Heart right ventricle (tissue), 16 donors: Measurements from ENCODE around the gene ITPR3. TPM values are rescaled to one million over a fixed set of nuclear protein-coding genes. Genes with fewer than 3 reads are reported as not detected.

Experiments
- ATAC-seq, 8 donors: fragments of 200-7000 bp; cut with Tn5 transposase; one replicate each; pipeline ENCODE4 v1.9.1; 2020; ENCODE audit warnings: mild to moderate bottlenecking in 8 of 8, moderate library complexity in 8 of 8, moderate number of reproducible peaks in 1 of 8
- DNase-seq, 2 donors: peaks; one replicate each; pipeline ENCODE4 v3.0.0-alpha.2; 2020
- H3K27ac ChIP-seq, 10 donors: fragments of 200-600 bp; sonication (generic) in 2 of 10; one replicate each; pipeline versions ENCODE4 v1.5.0 to v1.8.0; 2020 to 2022; ENCODE audit warnings: mild to moderate bottlenecking in 3 of 10
- H3K27me3 ChIP-seq, 7 donors: fragments of 200-600 bp; one replicate each; pipeline ENCODE4 v1.8.0; 2021 to 2022; ENCODE audit warnings: mild to moderate bottlenecking in 2 of 7
- H3K36me3 ChIP-seq, 9 donors: fragments of 200-600 bp; sonication (generic) in 1 of 9; one replicate each; pipeline versions ENCODE4 v1.5.0 to v1.8.0; 2020 to 2022; ENCODE audit warnings: mild to moderate bottlenecking in 2 of 9
- H3K4me1 ChIP-seq, 9 donors: fragments of 200-600 bp; sonication (generic) in 1 of 9; one replicate each; pipeline versions ENCODE4 v1.5.0 to v1.8.0; 2020 to 2022; ENCODE audit warnings: mild to moderate bottlenecking in 4 of 9
- H3K4me3 ChIP-seq, 10 donors: fragments of 200-600 bp; sonication (generic) in 2 of 10; one replicate each; pipeline versions ENCODE4 v1.5.0 to v1.8.0; 2020 to 2022; ENCODE audit warnings: mild to moderate bottlenecking in 7 of 10, moderate library complexity in 2 of 10
- H3K9me3 ChIP-seq, 11 donors: fragments of 200-600 bp in 10 of 11; sonication (generic) in 2 of 11; one replicate each; pipeline versions ENCODE4 v1.5.0 to v1.8.0; 2013 to 2022; ENCODE audit warnings: mild to moderate bottlenecking in 2 of 11, control low read depth in 1 of 11, moderate library complexity in 1 of 11
- WGBS, 2 donors: extraction: QIAGEN DNeasy Blood & Tissue Kit; methylation state at CpG; one replicate each; pipeline ENCODE4 v1.1.7; 2013; ENCODE audit warnings: inconsistent platforms in 1 of 2; 5-methylcytosine and 5-hydroxymethylcytosine counted together
- intact Hi-C, 10 donors: fragments of 100-400 bp; cut with DNase I; formaldehyde crosslinking; loops; one replicate each; pipeline versions ENCODE4 v1.11.1 to v1.14.2; 2022
- polyA plus RNA-seq, 2 donors: library from polyadenylated mRNA; stranded (reverse); fragments of 200-250 nt; gene quantifications; one replicate each; pipeline ENCODE4 v1.2.3, GENCODE V29; 2013
- total RNA-seq, 10 donors: library from RNA; stranded (reverse); fragmentation: NEBNext Ultra II Directional in 3 of 10; extraction: Animal tissue kit (Norgen Biotek cat#: 25700) in 3 of 10; gene quantifications; one replicate each; pipeline versions ENCODE4 v1.2.1 to v1.2.4, GENCODE V29; 2021 to 2023
- TF ChIP-seq, protein P1 (sequence below), 9 donors: fragments of 200-600 bp; sonication (generic) in 2 of 9; IDR thresholded peaks; one replicate each; pipeline versions ENCODE4 v1.5.0 to v1.8.0; 2021 to 2022; ENCODE audit warnings: antibody characterized with exemption in 9 of 9, mild to moderate bottlenecking in 5 of 9, moderate library complexity in 1 of 9
- donor health status: Arrhythmogenic right ventricular cardiomyopathy.
- donor health status: ischemic (EF 13 %, LVEDD 7.1; RV severe dilation, severe dysfunction).
- donor health status: healthy with polysubstance abuse.
- donor health status: DM: no; HTN: yes; CAD: no.
- donor health status: DM: no; HTN: no; CAD: no.
- donor health status: ischemic (EF 25% LVEDD 6.9; RV normal size, moderate dysfunction).
- donor health status: ischemic (EF 25% LVEDD 5.7; RV mildly dilated, moderate dysfunction).
- donor health status: healthy.
- donor health status: DM: yes; HTN: yes; CAD: no.
- donor health status: Ischemic cardiomyopathy.
- donor health status: ischemic (EF 35%, LVEDD 5.7; RV mildly dilated, moderate dysfunction).
- donor health status: nonischemic (EF 11% LVEDD 7.7; RV severe dilation, severe dysfunction).
- donor health status: DM: yes; HTN: yes; CAD: no.
- donor health status: PGD.
- donor health status: ischemic (EF 29% LVEDD 5.4; RV normal size, mild dysfunction).
- donor health status: nonischemic (EF 23%, LVEDD 6.1; RV moderate dilation, normal function).

ITPR3 gene
- total and polyA plus RNA-seq, 12 donors, result 3.2 to 16.7 (median 6.0) TPM

- H3K9me3 ChIP-seq, result no peaks in the 10 kb centered on the region
- no peaks in the 10 kb centered on the region for H3K4me1 ChIP-seq
- peaks cover 0 to 98% (median 17%) of the 10 kb centered on the region in 9 donors for H3K36me3 ChIP-seq
- TF ChIP-seq, protein P1, sequence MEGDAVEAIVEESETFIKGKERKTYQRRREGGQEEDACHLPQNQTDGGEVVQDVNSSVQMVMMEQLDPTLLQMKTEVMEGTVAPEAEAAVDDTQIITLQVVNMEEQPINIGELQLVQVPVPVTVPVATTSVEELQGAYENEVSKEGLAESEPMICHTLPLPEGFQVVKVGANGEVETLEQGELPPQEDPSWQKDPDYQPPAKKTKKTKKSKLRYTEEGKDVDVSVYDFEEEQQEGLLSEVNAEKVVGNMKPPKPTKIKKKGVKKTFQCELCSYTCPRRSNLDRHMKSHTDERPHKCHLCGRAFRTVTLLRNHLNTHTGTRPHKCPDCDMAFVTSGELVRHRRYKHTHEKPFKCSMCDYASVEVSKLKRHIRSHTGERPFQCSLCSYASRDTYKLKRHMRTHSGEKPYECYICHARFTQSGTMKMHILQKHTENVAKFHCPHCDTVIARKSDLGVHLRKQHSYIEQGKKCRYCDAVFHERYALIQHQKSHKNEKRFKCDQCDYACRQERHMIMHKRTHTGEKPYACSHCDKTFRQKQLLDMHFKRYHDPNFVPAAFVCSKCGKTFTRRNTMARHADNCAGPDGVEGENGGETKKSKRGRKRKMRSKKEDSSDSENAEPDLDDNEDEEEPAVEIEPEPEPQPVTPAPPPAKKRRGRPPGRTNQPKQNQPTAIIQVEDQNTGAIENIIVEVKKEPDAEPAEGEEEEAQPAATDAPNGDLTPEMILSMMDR (IDR thresholded peaks at IDR 0.05), result no peak
- no peak overlapping the region for H3K27ac ChIP-seq
- ATAC-seq, result no peak
- H3K4me3 ChIP-seq, result no peak overlapping the region
- 95 to 96% methylated on average over 13 of the region's 13 CpGs for WGBS, 2 donors
- H3K27me3 ChIP-seq, result no peaks in the 10 kb centered on the region
- intact Hi-C loops, result no loop called here
- DNase-seq, result no peak
Observed at GRCh38 chr6:33682341-33682740, 61.2 kb downstream of the ITPR3 start.

DNA sequence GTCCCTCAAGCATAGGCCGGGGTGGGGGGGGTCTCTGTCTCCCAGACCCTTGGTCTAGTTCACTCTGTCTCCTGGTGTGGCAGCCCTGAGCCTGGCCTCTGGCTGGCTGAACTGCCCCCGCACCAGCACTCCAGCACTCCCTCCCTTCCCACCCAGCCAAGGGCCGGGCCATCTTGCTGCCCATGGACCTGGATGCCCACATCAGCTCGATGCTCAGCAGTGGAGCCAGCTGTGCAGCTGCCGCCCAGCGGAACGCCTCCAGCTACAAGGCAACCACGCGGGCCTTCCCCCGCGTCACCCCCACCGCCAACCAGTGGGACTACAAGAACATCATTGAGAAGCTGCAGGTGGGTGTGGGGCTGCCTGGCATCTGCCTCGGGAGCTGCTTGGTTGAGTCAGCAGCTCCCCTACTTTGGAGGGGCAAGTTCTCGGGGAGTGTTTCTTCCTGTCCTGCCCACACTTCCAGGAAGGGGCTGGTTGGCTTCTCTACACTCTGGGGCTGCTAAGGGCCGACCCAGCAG lies 62.0 kb downstream of the ITPR3 start:
- peaks cover 0 to 98% (median 17%) of the 10 kb centered on the region in 9 donors for H3K36me3 ChIP-seq
- H3K27ac ChIP-seq, result no peak overlapping the region
- no peaks in the 10 kb centered on the region for H3K9me3 ChIP-seq
- TF ChIP-seq, protein P1 (IDR thresholded peaks at IDR 0.05), result no peak
- intact Hi-C loops, result no loop called here
- no peaks in the 10 kb centered on the region for H3K4me1 ChIP-seq
- no peak for DNase-seq
- no peaks in the 10 kb centered on the region for H3K27me3 ChIP-seq
- no peak for ATAC-seq
- no peak overlapping the region for H3K4me3 ChIP-seq
- WGBS, 2 donors, result 86 to 89% methylated on average over 15 of the region's 15 CpGs

DNA sequence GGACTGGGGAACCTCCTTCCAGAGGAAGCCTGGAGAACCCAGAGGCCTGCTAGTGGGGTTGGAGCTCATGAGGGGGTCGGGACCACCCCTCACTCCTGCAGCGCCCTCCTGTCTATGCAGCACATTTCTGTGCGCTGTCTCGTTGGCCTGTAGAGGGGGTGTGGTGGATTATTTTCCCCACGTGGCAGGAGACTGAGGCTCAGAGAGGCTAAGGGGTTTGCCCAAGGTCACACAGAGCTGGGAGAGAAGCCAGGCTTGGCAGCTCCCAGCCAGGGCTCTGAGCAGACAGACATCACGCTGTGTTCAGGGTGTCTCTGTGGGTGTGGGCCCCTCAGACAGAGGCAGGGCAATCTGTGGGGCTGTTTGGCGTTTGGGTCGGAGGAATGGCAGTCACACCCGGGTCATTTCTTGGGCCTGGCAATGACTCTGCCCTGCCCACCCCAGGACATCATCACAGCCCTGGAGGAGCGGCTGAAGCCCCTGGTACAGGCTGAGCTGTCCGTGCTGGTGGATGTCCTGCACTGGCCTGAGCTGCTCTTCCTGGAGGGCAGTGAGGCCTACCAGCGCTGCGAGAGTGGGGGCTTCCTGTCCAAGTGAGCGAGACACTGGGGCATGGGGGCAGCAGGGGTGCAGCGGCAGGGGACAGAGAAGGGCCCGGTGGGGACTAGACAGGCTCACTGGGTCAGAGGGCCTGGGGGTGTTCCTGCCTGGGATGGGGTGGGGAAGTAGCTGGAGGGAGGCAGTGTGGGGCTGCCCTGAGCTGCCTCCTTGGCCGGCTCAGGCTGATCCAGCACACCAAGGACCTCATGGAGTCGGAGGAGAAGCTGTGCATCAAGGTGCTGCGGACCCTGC lies 62.7 kb downstream of the ITPR3 start:
- Histone ChIP-seq H3K36me3 (peaks cover 0 to 98% (median 12%) of the 10 kb centered on the region in 9 donors), H3K9me3 (no peaks in the 10 kb centered on the region), H3K27me3 (no peaks in the 10 kb centered on the region), H3K27ac (no peak overlapping the region), H3K4me3 (no peak overlapping the region), H3K4me1 (no peaks in the 10 kb centered on the region)
- TF ChIP-seq, protein P1 (IDR thresholded peaks at IDR 0.05), result no peak
- intact Hi-C loops, result no loop called here
- ATAC-seq (no peak), DNase-seq (no peak)
- WGBS, 2 donors, result 89 to 92% methylated on average over 19 of the region's 19 CpGs

- WGBS, 2 donors, result 95 to 97% methylated on average over 16 of the region's 16 CpGs
- peaks cover 0 to 98% (median 7%) of the 10 kb centered on the region in 9 donors for H3K36me3 ChIP-seq
Observed at GRCh38 chr6:33684428-33684896, 63.3 kb downstream of the ITPR3 start.

More at GRCh38 chr6:33684428-33684896, 63.3 kb downstream of the ITPR3 start:
- no peaks in the 10 kb centered on the region for H3K9me3 ChIP-seq
- no peak for DNase-seq
- no peaks in the 10 kb centered on the region for H3K27me3 ChIP-seq
- no peak for ATAC-seq
- H3K27ac ChIP-seq, result no peak overlapping the region
- no peak overlapping the region for H3K4me3 ChIP-seq
- TF ChIP-seq, protein P1 (IDR thresholded peaks at IDR 0.05), result no peak
- intact Hi-C loops, result no loop called here
- H3K4me1 ChIP-seq, result no peaks in the 10 kb centered on the region
